K562 (cell line): ENCODE results near the gene XIRP2.

ENCODE experiments used
- CBX2 ChIP-seq: fragments of 200-600 bp; sonication (generic); IDR thresholded peaks from one replicate; pipeline ENCODE4 v1.6.1; 2012; ENCODE audit warnings: mild to moderate bottlenecking, low read length, inconsistent platforms; ENCODE audit not compliant: insufficient read depth, poor library complexity, severe bottlenecking
- CC2D1A ChIP-seq: fragments of 450-650 bp; IDR thresholded peaks from 2 replicates; pipeline ENCODE4 v1.6.1; 2017; ENCODE audit warnings: mild to moderate bottlenecking
- CUX1 ChIP-seq: fragments of 200-800 bp; sonication (Bioruptor generic); IDR thresholded peaks from 2 replicates; pipeline ENCODE4 v1.6.1; 2016; ENCODE audit warnings: missing genetic modification characterization, missing compliant biosample characterization
- IRF2 ChIP-seq: sonication (generic); formaldehyde crosslinking; IDR thresholded peaks from 2 replicates; pipeline ENCODE4 v1.8.1; 2022; ENCODE audit warnings: mild to moderate bottlenecking, missing genetic modification reagents
- JUNB ChIP-seq: fragments of 450-650 bp; formaldehyde crosslinking; conservative IDR thresholded peaks from 2 replicates; pipeline ENCODE4 v1.4.0; 2020; ENCODE audit warnings: mild to moderate bottlenecking
- KAT8 ChIP-seq: fragments of 450-650 bp; IDR thresholded peaks from 2 replicates; pipeline ENCODE4 v1.6.1; 2016; ENCODE audit warnings: low read depth, mild to moderate bottlenecking
- POLR2A ChIP-seq: fragments of 450-650 bp; conservative IDR thresholded peaks from 2 replicates; pipeline ENCODE4 v1.6.1; 2016
- POLR2AphosphoS5 ChIP-seq: IDR thresholded peaks from 2 replicates; pipeline ENCODE4 v1.6.1; 2011; ENCODE audit warnings: mild to moderate bottlenecking, low read depth, low read length, moderate library complexity; ENCODE audit not compliant: control insufficient read depth, insufficient read depth
- SRSF7 ChIP-seq: fragments of 200-400 bp; formaldehyde crosslinking; optimal IDR thresholded peaks from 2 replicates; pipeline ENCODE3; 2017; ENCODE audit warnings: mild to moderate bottlenecking, low read depth, low read length
- ZNF592 ChIP-seq: fragments of 450-650 bp; IDR thresholded peaks from 2 replicates; pipeline ENCODE4 v1.6.1; 2017; ENCODE audit warnings: antibody characterized with exemption, mild to moderate bottlenecking
- ZNF764 ChIP-seq: fragments of 250-450 bp; sonication (Bioruptor Pico); IDR thresholded peaks from 2 replicates; pipeline ENCODE4 v1.4.0; 2020; ENCODE audit warnings: low read depth, mild to moderate bottlenecking, moderate library complexity
- TF ChIP-seq, protein P1 (sequence below), 3 experiments: IDR thresholded peaks in 2 of 3; conservative IDR thresholded peaks in 1 of 3; 2 replicates each; pipeline ENCODE4 v1.5.1; 2011 to 2012; ENCODE audit warnings: low read length in 3 of 3, mild to moderate bottlenecking in 3 of 3, control low read depth in 2 of 3, improper control_type of control experiment in 1 of 3, inconsistent platforms in 1 of 3, low read depth in 1 of 3, mixed read lengths in 1 of 3, moderate library complexity in 1 of 3; ENCODE audit not compliant: insufficient read depth in 2 of 3

DNA sequence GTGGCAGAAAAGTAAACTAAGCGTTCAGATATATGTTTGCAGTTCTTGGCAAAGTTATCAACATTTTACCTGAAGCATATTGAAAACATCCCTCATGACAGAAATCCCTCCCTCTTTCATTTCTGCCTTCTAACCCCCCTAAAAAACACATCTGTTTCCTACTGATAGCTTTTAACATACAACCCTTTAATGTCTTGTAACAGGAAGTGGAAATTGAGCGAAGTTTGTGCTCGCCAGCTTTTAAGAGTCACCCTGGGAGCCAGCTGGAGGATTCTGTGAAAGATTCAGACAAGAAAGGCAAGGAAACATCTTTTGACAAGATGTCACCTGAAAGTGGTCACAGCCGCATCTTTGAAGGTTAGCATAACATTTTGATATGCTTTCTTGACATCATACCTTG lies 247.4 kb downstream of the XIRP2 start:
- TF ChIP-seq CC2D1A: no peak
- TF ChIP-seq, protein P1, sequence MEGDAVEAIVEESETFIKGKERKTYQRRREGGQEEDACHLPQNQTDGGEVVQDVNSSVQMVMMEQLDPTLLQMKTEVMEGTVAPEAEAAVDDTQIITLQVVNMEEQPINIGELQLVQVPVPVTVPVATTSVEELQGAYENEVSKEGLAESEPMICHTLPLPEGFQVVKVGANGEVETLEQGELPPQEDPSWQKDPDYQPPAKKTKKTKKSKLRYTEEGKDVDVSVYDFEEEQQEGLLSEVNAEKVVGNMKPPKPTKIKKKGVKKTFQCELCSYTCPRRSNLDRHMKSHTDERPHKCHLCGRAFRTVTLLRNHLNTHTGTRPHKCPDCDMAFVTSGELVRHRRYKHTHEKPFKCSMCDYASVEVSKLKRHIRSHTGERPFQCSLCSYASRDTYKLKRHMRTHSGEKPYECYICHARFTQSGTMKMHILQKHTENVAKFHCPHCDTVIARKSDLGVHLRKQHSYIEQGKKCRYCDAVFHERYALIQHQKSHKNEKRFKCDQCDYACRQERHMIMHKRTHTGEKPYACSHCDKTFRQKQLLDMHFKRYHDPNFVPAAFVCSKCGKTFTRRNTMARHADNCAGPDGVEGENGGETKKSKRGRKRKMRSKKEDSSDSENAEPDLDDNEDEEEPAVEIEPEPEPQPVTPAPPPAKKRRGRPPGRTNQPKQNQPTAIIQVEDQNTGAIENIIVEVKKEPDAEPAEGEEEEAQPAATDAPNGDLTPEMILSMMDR (IDR thresholded peaks at IDR 0.05 in 2 of 3, conservative IDR thresholded peaks at IDR 0.05 in 1 of 3; ENCODE audit: insufficient read depth in 2 of 3, low read depth in 1 of 3, low read length in 3 of 3): no peak
- TF ChIP-seq ZNF764 (CRISPR knock-in tag): no peak
- no peak for TF ChIP-seq KAT8
- no peak for TF ChIP-seq POLR2A
- TF ChIP-seq SRSF7: no peak
- TF ChIP-seq ZNF592: no peak
- no peak for TF ChIP-seq POLR2AphosphoS5
- no peak for TF ChIP-seq IRF2 (CRISPR knock-in tag)
- no peak for TF ChIP-seq CUX1 (CRISPR knock-in tag)
- TF ChIP-seq CBX2: no peak
- no peak for TF ChIP-seq JUNB (CRISPR knock-in tag)
